GM21390 (cell line): Measurements from ENCODE around the gene SRGAP2B.
"Not testable (repeated sequence)": the region's sequence is repeated elsewhere in the genome, so short reads cannot be mapped to it uniquely, and the experiment has no call there.

Experiments used
- ATAC-seq: cut with Tn5 transposase; IDR thresholded peaks from one replicate; pipeline ENCODE4 v1.9.1; 2021; ENCODE audit not compliant: unreplicated experiment

Gene SRGAP2B

DNA sequence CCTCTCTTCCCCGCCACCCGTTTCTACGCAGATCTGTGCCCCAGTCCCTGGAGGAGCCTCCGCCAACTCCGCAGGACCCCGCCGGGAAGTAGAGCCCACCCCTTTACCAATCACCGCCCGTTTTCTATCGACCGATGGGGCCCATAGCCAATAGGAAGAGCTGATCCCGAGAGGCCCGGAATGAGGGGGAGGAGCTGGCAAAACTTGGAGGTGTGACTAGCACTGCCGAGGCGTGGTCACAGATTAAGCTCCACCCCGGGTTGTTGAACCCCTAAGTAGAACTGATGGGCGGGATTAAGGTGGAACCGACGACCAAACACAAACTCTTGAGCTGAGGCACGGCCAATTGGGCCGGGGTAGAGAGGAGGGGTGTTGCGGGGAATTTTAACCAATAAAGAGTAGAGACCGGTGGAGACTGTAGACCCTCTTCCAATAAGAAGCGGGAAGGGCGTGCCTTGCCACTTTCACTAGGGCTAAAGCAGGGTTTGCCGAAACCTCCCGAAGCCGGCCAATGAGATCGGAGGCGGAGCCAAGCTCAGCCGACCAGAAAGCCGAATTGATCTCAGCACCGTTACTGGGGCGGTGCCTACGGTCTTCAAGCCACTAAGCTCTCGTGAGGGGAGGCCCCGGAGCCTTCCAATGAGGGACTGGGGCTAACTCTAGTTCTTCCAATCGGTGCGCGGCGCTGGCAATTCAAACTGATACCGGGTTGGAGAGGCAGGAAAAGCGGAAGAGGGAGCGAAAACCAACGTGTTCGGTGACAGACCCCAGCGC is at the start of gene SRGAP2B, which contains the start of gene FAM72D:
TSS of gene SRGAP2B (minus strand) at position 45 of the 774 bp plus-strand sequence. CDS start 2,427 bp downstream, outside the sequence.
TSS of gene FAM72D (plus strand) at position 691 of the 774 bp plus-strand sequence. CDS start 874 bp downstream, outside the sequence.
- peak; percentile 81 for ATAC-seq

DNA sequence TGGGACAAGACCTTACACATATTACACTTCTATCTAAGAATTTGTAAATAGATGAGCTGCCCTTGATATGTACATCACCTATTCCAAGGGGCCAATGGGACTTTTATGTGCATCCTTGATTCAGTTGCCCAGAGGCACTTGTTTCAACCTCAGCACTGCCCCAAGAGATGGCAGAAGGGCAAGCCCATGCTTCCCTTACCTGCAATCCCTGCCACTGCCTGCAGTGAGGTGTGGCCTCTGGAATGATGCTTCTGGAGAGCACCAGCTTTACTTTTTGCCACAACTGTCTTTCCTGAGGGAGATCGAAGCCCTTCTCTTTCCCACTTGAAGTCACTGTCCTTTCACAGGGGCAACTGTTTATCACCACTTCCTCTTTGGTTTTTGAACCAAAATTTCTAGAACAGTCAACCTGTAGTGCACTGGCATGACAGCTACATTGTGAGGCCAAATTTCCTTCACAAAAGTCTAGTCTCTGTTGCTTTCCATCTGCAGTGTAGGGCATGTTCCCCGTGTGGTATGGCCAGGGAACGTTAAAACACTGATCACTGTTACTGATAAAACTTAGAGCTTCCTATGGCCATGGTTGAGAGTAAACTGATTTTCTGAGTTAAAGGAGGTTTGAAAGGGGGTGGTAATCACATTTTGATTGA is 49.3 kb upstream of the SRGAP2B start:
- not testable (repeated sequence) for ATAC-seq

DNA sequence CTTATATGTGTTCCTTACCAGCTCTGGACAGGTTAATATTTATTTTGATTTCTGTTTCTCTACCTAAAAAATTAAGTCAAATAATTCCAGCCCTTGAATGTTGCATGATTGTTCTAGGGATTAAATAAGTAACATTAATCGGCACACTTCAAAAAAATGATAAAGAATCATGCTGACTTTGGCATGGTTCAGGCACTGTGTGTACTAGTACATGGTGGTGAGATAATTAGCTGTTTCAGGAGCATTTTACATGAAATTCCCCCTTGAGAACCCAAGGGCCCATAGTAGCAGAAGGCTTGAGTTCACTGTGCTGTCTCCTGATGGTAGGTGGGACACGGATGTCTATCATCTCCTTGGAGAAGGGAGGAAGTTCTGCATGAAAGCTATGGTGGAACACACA is 45.4 kb upstream of the SRGAP2B start:
- ATAC-seq = not testable (repeated sequence)

DNA sequence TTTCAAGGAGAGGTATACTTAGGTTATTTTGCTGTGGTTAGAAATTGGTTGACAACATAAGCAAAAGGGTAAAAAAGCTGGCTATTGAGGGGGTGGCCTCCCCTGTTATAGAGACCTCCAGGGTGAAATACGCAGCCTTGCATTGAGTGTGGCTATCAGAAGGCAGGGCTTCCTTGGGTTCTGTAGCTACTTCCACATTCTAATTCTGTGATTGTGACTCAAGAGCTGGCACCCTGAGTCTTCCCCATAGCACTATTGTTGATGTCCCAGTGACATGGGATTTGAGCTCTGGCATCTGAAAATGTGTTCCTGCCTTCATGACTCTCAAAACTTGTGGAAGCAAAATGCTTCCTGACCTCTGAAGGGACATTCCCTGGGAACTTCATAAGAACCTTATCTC is 39.3 kb upstream of the SRGAP2B start:
- not testable (repeated sequence) for ATAC-seq

DNA sequence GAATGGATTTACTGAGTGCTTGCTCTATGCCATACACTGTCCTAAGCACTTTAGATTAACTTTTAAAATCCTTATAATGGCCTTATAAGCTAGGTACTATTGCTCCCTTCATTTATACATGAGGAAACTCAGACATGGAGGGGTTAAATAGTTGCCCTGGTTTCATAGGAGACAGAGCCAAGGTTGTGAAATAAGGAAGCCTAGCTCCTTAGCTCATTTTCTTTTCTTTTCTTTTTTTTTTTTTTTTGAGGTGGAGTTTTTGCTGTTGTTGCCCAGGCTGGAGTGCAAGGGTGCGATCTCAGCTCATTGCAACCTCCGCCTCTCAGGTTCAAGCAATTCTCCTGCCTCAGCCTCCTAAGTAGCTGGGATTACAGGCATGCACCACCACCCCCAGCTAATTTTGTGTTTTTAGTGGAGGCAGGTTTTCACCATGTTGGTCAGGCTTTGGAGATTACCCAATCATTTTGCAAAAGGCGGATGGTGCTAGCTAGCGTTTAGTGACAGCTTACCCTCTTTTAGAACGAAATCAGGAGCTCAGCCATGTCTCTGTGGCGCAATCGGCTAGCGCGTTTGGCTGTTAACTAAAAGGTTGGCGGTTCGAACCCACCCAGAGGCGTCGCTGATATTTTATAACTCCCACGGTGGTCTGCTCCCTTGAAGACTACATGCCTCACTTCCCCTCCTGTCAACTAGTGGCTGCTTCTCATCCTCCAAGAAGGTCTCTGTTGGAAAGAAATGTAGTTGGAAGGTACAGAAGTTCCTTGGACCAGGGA is 33.8 kb upstream of the SRGAP2B start:
- not testable (repeated sequence) for ATAC-seq

DNA sequence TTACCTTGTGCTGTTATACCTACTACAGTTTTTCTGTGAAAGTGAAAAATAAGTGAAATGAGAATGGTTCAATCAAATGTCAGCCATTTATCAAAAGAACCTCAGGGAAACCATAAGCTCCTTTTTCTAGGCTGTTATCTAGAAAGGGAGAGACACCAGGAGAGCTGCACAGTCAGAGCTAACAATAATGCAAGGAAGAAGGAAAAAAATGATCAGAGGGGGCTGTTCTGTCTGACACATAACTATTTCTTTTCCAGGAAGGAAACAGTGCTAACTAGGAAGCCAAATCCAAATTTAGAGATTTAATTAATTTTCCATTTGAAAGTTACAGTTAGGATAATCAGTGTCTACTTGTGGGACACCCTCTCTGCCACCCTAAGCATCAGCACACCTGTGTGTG is 32.0 kb upstream of the SRGAP2B start:
- ATAC-seq = not testable (repeated sequence)

DNA sequence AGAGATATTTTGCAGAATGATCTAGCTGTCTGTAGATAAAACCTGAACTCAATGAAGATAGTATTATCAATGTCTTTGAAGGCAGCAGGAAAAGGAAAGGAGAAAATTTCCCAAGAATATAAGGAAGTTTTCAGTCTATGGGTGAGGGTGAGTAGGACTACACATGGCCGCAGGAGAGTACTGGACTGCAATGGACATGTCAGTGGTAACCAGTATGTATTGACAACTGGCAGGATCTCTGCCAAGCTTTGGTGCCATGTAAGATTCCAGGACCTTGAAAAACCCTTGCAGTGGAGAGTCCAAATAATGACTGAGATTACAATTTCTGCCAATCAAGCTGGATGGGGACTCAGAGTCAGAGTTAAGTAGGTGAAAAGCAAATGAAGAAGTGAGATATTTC is 30.0 kb upstream of the SRGAP2B start:
- ATAC-seq = not testable (repeated sequence)

DNA sequence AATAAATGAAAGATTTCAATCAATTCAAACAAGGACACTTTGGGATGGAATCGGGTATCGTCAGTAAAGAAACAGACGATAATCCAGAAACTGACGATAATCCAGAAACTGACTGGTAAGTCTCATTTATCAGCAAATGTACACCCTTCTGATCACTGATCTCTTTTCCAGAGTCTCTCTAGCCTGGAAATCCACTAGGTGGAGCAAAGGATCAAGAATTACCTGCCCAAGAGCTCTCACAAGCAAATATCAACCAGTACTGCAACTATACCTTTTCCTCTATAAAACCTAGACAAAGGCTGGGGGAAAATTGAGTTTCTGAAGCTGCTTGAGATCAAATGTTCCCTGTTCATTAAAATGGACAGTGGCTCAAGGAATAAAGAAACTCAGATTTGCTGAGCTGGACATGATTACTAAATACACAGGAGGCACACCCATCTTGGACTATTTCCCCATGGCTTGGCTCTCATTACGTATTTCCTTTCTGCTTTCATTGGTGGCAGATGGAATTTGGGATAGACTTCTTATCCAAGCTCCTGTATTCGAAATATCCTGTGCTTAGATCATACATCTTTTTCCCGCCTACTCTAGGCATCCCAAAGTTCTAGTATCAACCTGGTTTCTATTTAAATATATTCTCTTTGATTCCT is 29.0 kb upstream of the SRGAP2B start:
- ATAC-seq = not testable (repeated sequence)

DNA sequence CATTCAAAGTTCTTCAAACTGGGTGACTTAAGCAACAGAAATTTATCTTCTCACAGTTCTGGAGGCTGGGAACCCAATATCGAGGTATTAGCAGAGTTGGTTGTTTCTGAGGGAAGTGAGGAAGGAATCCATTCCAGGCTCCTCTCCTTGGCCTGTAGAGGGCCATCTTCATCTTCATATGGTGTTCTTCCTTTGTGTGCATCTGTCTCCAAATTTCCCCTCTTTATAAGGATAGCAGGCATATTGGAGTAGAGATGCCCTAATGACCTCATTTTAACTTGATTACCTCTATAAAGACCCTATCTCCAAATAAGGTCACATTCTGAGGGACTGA is 27.9 kb upstream of the SRGAP2B start:
- not testable (repeated sequence) for ATAC-seq

DNA sequence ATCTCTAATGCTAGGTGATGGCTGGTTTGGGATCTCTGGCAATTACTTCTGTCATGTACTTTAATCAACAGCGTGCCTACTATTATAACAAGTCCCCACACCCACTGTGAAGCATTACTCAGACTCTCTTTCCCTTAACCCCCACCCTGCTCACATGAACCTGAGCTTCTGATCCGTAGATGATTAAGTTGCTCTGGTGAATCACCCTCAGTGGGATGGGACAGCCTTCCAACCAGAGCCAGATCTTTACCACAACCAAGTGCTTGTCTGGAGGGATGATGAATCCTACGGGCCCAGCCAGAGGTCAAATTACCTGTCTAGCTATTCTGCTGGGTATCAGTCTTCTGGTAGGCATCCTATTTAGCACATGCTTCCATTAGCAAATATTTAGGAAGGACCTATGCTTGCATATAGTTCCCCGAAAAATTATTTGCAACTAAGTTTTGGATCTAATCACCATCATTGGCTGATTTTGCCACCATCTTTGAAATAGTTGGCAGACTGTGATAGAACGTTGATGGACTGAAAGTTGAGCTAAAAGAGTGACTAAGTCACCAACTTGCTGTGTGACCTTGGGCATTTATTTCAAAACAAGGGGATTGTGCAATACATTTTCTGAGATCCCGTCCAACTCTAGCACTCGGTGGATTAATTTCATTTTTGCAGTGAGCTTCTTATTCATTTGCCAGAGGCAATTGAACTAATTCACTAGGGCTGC is 27.4 kb upstream of the SRGAP2B start:
- ATAC-seq = not testable (repeated sequence)

DNA sequence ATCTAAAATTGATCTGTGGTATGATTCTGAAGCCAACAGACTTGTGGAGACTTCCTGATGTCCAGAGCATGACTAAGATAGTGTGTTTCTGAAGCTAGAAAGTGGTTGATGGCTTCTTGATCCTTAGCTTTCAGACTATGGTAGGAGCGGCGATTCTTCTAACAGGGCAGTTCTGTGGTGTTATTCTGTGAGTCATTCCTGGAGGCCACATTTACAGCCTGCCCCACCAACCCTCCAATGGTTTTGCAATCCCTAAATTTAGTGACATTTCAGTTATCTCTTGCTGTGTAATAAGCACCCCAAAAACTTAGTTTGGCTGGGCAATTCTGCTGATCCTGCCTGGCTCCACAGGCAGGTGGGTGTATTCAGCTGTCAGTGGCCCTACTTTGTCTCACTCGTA is 24.7 kb upstream of the SRGAP2B start:
- not testable (repeated sequence) for ATAC-seq

DNA sequence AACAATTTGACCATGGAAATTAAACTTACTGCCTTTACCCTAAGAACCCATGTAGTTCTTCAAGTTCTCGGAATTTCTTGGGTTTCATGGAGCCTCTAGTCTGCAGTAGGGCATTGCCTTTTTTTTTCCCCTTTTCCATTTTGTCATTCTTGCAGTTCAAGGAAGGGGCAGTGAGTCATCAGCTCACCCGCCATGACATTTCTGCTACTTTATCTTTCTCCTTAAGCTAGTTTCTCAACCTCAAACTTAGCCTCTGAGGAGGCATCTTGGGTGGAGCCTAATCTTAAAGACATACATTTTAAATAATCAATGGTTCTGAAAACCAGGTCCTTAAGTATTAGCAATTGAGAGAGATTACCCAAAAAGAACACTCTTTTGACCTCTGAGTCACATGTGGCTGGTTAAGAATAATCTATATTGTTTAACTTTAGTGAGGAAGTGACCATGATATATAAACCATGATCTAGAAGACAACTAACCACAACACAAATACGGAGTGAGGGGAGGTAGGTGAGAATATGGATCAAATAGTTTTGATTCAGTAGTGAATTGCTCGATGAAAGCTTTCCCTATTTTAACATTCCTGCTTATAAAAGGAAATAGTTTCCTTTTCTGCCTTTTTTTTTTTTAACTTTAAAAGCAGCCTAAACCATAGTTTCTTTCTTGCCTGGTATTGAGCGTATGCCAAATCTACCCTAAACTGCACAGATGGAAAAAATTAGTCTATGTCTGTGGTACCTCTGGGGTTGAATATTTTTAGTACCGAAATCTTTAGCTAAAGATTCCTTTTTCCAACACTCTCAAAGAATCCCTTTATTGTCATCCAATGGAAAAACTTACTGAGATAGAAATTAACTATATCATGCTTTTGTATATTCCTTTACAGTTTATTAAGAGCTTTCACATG is 20.7 kb upstream of the SRGAP2B start:
- not testable (repeated sequence) for ATAC-seq

DNA sequence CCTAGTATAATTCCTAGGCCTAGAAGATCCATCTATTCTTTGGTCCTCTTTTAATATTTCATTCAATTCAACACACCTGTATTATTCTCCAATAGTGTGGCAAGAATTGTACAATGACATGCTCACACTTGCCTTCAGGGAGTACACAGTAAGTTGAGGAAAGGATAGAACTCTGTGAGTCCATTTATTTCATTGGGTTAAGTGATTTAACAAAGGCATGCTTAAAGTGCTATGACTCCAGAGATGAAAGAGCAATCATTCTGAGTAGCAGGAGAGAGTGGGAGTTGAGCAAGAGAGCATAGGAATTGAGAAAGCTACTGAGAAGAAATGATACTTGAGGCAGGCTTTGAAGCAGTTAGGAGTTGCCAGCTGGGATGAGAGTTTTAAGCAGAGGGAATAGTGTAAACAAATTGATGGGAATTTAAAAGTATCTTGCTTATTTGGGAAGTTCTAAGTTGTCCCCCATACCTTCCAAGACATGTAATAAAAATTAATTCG is 19.5 kb upstream of the SRGAP2B start:
- not testable (repeated sequence) for ATAC-seq

DNA sequence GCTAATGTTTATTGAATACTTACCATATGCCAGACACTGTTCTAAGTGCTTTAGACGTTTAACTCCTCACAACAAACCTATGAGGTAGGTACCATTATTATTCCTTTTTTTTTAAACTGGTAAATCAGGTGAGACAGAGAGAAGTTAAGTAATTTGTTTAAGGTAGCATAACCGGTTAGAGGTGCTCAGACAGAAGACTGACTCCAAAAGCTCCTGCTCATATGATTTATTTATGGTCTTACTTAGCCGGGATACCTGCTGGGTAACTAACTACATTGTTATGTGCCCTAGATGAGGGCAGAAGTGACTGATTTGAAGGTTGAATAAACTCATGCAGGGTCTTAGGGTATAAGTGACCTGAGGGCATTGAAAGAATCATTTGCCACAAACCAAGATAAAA is 17.6 kb upstream of the SRGAP2B start:
- not testable (repeated sequence) for ATAC-seq

DNA sequence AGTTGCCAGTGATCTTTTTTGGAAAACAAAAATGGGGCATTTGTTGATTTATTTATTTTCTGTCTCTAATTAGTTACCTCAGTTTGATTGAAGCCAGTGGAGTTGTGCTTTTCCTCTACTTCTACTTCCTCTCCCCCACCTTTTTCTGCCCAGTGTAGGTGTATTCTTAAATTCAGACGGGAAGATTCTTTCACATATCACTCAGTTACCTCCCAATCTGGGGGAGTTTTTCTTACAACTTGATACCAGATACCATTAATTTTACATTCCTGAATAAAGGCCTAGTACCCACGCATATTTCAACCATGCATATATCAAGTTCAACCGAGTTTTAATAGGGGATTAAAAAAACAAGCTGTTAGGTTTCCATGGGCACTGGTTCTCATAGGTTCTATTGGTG is 16.5 kb upstream of the SRGAP2B start:
- ATAC-seq = not testable (repeated sequence)

DNA sequence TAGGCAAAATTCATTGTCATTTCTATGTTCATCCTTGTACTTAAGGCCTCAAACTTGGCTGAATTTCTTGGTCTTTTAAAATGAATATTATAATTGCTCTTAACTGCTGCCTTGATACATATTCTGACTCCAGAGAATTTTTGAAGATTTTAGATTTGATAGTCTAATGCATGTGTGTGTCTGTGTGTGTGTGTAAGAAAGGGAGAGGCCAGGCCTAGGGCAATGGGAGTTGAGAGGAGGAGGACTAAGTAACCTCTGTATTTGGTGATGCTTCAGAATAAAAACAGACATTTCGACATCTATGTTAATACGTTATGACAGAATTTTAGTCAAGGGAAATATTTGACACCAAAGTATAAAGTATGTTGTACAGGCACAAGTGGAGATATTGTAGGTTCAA is 8.2 kb upstream of the SRGAP2B start:
- ATAC-seq = not testable (repeated sequence)

DNA sequence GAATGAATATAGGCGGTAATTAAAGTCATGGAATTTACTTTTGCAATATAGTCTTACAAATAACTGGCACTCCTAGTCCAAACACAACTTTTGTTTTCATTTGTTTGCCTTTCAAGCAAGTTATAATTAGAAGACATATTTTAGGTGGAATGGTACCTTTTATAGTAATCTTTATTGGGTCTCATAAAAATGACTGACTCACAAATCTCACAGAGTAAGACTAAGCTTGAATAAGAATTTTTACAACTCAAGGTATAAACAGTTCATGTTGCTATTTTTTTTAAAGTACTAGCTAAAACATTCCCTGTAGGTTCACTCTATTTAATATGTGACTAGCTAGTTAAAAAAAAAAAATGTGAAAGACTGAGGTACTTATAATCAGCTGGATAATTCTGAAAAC is 6.6 kb upstream of the SRGAP2B start:
- not testable (repeated sequence) for ATAC-seq

DNA sequence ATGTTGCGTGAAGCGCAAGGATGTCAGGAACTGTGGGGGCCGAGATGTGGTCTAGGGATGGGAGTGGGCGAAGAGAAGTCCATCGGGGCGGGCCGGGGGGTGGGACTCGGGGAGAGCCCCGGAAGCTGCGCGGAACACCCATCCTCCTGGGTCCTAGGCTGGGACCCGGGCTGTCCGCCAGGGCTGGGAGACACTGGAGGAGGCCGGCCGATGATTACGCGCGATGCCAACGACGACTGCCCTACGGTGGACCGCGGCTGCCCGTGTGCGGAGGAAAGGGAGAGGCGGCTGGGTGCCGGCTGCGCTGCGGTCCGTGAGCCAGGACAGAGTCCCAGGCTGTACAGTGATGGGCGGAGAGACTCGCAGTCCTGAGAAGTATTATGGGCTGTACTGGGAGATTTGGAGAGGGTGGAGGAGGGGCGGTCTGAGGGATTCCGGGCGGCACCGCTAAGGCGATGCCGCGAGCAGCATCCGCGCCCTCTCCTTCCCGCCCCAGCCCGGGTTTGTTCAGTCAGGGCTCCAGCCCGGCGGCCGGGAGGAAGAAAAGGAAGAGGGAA is 395 bp downstream of the SRGAP2B start:
- ATAC-seq = peak; percentile 5
